Nephron (organoid): ENCODE data around the gene LDAH.

Source experiments
- H3K27ac Mint-ChIP-seq, 3 experiments: 2 replicates each; pipeline ENCODE4 v1.8.0; 2020; ENCODE audit warnings: mixed read lengths in 3 of 3, mild to moderate bottlenecking in 2 of 3, moderate library complexity in 1 of 3
- H3K27me3 Mint-ChIP-seq: 2 replicates; pipeline ENCODE4 v1.8.0; 2021; ENCODE audit warnings: low read depth, mild to moderate bottlenecking, moderate library complexity, mixed read lengths
- H3K36me3 Mint-ChIP-seq: 2 replicates; pipeline ENCODE4 v1.8.0; 2020; ENCODE audit warnings: low read depth, mixed read lengths
- H3K4me1 Mint-ChIP-seq: 2 replicates; pipeline ENCODE4 v1.8.0; 2020; ENCODE audit warnings: mixed read lengths
- H3K4me3 Mint-ChIP-seq, 3 experiments: 2 replicates each; pipeline ENCODE4 v1.8.0; 2020; ENCODE audit warnings: mild to moderate bottlenecking in 3 of 3, mixed read lengths in 3 of 3, moderate library complexity in 2 of 3
- H3K9me3 Mint-ChIP-seq: 2 replicates; pipeline ENCODE4 v1.8.0; 2020; ENCODE audit warnings: mixed read lengths
- TF ChIP-seq, protein P1 (sequence below), 3 experiments: fragments of 200-600 bp; sonication (generic); IDR thresholded peaks; one replicate each; pipeline ENCODE4 v1.5.0; 2021; ENCODE audit warnings: antibody characterized with exemption in 3 of 3; ENCODE audit not compliant: unreplicated experiment in 3 of 3

The LDAH gene

DNA sequence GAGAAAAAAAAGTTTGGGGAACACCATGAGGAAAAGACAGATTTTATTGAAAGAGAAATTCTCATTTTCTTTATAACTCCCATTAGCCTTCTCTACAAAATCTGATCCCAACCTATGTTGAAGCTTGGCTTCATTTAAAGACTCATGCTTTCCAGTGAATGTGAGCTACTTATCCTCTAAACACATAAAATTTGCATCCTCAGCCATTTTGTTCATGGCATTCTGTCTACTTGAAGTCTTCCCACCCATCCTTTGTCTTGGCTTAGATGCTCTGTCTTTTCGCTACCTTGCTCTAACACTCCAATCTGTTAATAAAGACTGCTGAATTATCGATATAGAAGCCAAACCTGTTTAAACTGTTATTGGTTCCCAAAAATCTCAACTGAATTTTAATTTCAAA lies 116.7 kb downstream of the LDAH start:
- H3K4me1 Mint-ChIP-seq: no peaks in the 10 kb centered on the region
- peaks cover 15% of the 10 kb centered on the region for H3K36me3 Mint-ChIP-seq
- H3K4me3 Mint-ChIP-seq: no peak overlapping the region
- no peak overlapping the region for H3K27ac Mint-ChIP-seq
- TF ChIP-seq, protein P1, sequence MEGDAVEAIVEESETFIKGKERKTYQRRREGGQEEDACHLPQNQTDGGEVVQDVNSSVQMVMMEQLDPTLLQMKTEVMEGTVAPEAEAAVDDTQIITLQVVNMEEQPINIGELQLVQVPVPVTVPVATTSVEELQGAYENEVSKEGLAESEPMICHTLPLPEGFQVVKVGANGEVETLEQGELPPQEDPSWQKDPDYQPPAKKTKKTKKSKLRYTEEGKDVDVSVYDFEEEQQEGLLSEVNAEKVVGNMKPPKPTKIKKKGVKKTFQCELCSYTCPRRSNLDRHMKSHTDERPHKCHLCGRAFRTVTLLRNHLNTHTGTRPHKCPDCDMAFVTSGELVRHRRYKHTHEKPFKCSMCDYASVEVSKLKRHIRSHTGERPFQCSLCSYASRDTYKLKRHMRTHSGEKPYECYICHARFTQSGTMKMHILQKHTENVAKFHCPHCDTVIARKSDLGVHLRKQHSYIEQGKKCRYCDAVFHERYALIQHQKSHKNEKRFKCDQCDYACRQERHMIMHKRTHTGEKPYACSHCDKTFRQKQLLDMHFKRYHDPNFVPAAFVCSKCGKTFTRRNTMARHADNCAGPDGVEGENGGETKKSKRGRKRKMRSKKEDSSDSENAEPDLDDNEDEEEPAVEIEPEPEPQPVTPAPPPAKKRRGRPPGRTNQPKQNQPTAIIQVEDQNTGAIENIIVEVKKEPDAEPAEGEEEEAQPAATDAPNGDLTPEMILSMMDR (IDR thresholded peaks at IDR 0.05; ENCODE audit: unreplicated experiment in 3 of 3): no peak
- no peaks in the 10 kb centered on the region for H3K27me3 Mint-ChIP-seq
- H3K9me3 Mint-ChIP-seq: peaks cover 3% of the 10 kb centered on the region

DNA sequence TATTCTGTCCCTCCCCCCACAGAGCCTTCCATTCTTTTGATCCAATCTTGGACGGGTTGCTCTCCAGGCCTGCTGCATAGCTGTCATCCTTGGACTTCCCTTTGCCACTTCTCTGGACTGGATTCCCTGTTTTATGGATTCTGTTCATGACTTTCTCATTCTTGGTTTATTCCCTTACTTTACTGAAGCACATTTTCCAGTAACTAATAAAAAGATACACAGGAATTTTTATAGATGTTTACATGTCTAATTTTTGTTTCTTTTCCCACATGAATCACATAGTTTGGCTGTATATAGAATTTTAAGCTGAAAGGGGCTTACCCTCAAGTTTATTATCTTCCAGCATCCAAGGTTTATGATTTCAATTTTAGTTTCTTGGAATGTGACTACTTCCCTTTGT lies 118.0 kb downstream of the LDAH start:
- Mint-ChIP-seq H3K4me1 (no peaks in the 10 kb centered on the region), H3K4me3 (no peak overlapping the region), H3K9me3 (no peaks in the 10 kb centered on the region), H3K27me3 (no peaks in the 10 kb centered on the region), H3K27ac (no peak overlapping the region), H3K36me3 (peaks cover 7% of the 10 kb centered on the region)
- TF ChIP-seq, protein P1 (IDR thresholded peaks at IDR 0.05; ENCODE audit: unreplicated experiment in 3 of 3): no peak

DNA sequence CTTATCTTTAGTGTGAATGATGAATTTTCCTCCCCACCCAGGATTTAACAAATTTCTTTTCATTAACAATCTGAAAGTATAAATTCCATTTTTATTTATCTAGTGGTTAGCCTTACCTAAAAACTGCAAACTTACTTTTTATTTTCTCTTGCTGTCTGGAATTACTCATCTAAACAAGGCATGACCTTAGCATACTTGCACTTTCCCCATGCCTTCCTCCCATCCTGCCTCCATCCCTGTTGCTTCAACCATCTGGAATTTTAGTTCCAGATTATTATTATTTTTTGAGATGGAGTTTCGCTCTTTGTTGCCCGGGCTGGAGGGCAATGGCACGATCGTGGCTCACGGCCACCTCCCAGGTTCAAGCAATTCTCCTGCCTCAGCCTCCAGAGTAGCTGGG lies 120.3 kb downstream of the LDAH start:
- Mint-ChIP-seq H3K4me1 (peaks cover 3% of the 10 kb centered on the region), H3K4me3 (no peak overlapping the region), H3K27ac (no peak overlapping the region), H3K9me3 (no peaks in the 10 kb centered on the region), H3K27me3 (no peaks in the 10 kb centered on the region), H3K36me3 (peaks cover 11% of the 10 kb centered on the region)
- TF ChIP-seq, protein P1 (IDR thresholded peaks at IDR 0.05; ENCODE audit: unreplicated experiment in 3 of 3): no peak

DNA sequence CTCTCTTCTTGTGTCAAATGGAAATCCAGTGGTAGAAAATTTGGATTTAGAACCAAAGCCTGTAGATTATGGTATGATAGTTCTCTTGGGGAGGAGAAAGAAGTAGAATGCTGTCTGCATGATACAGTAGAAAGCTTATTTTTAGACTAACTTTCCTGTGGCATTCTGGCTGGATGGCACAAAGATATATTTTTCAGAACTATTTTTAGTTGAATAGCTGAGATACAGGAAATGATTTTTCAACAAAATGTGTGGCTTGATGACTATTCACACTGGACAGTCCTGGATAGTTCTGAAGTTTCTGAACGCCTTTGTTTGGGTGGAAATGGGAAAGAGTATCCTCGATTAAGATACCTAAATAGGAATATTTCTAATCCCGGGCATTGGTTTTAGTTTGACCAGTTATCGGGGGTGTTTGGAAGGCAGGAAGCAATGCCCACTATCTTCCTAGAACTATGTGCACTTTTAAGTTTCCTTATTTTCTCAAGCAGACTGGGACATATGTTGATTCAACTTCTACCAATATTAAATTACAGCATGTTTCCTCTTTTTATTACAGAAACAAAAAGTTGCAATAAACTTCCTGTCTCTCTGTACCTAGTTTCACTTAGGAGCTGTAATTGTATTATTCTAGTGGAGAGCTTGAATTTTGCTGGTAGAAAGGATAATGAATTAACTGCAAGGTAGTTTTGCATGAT lies 123.8 kb downstream of the LDAH start:
- TF ChIP-seq, protein P1 (IDR thresholded peaks at IDR 0.05; ENCODE audit: unreplicated experiment in 3 of 3): no peak
- Mint-ChIP-seq H3K4me1 (peaks cover 10% of the 10 kb centered on the region), H3K27ac (no peak overlapping the region), H3K4me3 (no peak overlapping the region), H3K9me3 (no peaks in the 10 kb centered on the region), H3K27me3 (no peaks in the 10 kb centered on the region), H3K36me3 (peaks cover 8% of the 10 kb centered on the region)

DNA sequence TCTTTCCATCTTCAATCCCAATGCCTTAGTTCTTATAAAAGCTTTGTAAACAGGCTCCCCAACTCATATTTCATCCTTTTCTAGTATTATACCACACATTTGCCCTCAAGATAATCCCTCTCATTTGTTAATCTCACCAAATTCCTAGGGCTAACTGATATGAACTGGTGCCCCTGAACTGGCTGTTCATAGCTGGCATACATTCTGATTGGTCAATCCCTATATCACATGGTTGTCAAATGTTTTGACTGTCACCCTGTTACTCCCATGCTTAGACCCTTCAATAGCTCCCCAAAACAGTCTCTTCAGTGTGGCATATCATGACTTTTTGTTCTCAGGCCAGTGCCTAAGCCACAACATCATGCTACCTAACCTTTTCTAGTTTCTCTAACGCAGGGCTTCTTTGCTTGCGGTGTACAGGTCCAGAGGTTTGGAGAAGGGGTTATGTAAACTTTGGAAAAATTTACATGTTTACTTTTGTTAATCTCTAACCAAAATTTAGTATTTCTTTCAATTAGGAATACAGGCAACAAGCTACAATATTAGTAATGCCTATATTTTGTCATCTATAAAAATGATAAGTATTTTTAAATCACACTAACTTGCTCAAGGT lies 125.5 kb downstream of the LDAH start:
- H3K4me1 Mint-ChIP-seq: peaks cover 10% of the 10 kb centered on the region
- no peak overlapping the region for H3K27ac Mint-ChIP-seq
- TF ChIP-seq, protein P1 (IDR thresholded peaks at IDR 0.05; ENCODE audit: unreplicated experiment in 3 of 3): no peak
- no peaks in the 10 kb centered on the region for H3K9me3 Mint-ChIP-seq
- no peak overlapping the region for H3K4me3 Mint-ChIP-seq
- peaks cover 8% of the 10 kb centered on the region for H3K36me3 Mint-ChIP-seq
- no peaks in the 10 kb centered on the region for H3K27me3 Mint-ChIP-seq

DNA sequence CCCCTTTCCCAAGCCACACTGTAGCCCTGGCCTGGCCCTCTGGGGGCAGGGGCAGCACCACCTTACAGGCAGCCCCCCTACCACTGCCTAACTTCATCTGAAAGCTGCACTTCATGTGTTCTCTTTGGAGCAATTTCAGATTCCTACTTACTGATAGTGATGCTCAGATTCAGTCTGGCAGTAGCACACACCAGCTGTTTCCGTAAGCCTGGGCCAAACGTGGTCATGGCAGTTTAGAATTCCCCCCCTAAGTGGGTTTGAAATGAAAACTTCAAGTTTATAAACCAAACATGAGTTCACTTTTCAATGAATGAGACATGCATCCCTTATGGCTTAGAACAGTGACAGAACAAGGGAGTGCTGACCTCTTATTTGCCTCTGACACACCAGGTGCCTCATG lies 126.5 kb downstream of the LDAH start:
- Mint-ChIP-seq H3K27ac (no peak overlapping the region), H3K27me3 (no peaks in the 10 kb centered on the region), H3K4me3 (no peak overlapping the region), H3K9me3 (no peaks in the 10 kb centered on the region), H3K36me3 (peaks cover 6% of the 10 kb centered on the region), H3K4me1 (peaks cover 10% of the 10 kb centered on the region)
- TF ChIP-seq, protein P1 (IDR thresholded peaks at IDR 0.05; ENCODE audit: unreplicated experiment in 3 of 3): no peak
